GM12872 (cell line): Measurements from ENCODE around the gene TRPM2.

ENCODE experiments used
- CTCF ChIP-seq: IDR thresholded peaks from 3 replicates; pipeline ENCODE4 v1.5.1; 2011; ENCODE audit warnings: low read depth, mild to moderate bottlenecking, low read length, moderate library complexity; ENCODE audit not compliant: insufficient read depth

The TRPM2 gene

GRCh38 chr21:44323591-44323990 is 29.8 kb upstream of the TRPM2 start:
- no peak for TF ChIP-seq CTCF

GRCh38 chr21:44324106-44324853 is 29.1 kb upstream of the TRPM2 start:
- TF ChIP-seq CTCF: no peak

- no peak for TF ChIP-seq CTCF
These were observed 28.6 kb upstream of the TRPM2 start for GRCh38 chr21:44324854-44325107.

GRCh38 chr21:44325386-44326271 is 27.8 kb upstream of the TRPM2 start:
- TF ChIP-seq CTCF: no peak

GRCh38 chr21:44326272-44326647 is 27.2 kb upstream of the TRPM2 start:
- TF ChIP-seq CTCF: no peak

- no peak for TF ChIP-seq CTCF
These were observed 26.5 kb upstream of the TRPM2 start for GRCh38 chr21:44326716-44327602.

- no peak for TF ChIP-seq CTCF
These were observed 25.8 kb upstream of the TRPM2 start for GRCh38 chr21:44327603-44327974.
